SK-N-SH (cell line): ENCODE data around the gene DHRS7C. TPM values are rescaled to one million over a fixed set of nuclear protein-coding genes. Genes with fewer than 3 reads are reported as not detected.

ENCODE experiments used
- CTCF ChIA-PET: fragments of 300-600, 350-600 bp; formaldehyde crosslinking; extraction: SDS; loops from one replicate; lab custom pipeline; 2021; lab: Yijun Ruan, JAX
- POLR2A ChIA-PET: fragments of 350-600 bp; sonication (Branson Sonifier 250); formaldehyde crosslinking; extraction: SDS; loops from one replicate; lab custom pipeline; 2020; ENCODE audit warnings: antibody characterized with exemption, inconsistent platforms; lab: Yijun Ruan, JAX
- DNase-seq: peaks from one replicate; pipeline ENCODE4 v3.0.0; 2012
- H2AFZ ChIP-seq: fragments of 200-600 bp; sonication (generic); 2 replicates; pipeline ENCODE4 v1.8.1; 2016; ENCODE audit warnings: antibody characterized with exemption, mild to moderate bottlenecking, low read depth
- H3F3A ChIP-seq: fragments of 200-600 bp; sonication (generic); replicated peaks from 2 replicates; pipeline ENCODE3; 2016; ENCODE audit warnings: antibody characterized with exemption, mild to moderate bottlenecking; ENCODE audit not compliant: insufficient read depth
- H3K27ac ChIP-seq, 2 experiments: fragments of 200-500 bp in 1 of 2; fragments of 200-600 bp in 1 of 2; sonication (Bioruptor generic) in 1 of 2; sonication (generic), shearing (Covaris generic) in 1 of 2; 2 replicates each; pipeline versions ENCODE4 v1.5.1 to v1.6.1; 2014 to 2016; ENCODE audit warnings: low read depth in 2 of 2, inconsistent platforms in 1 of 2, low read length in 1 of 2, mild to moderate bottlenecking in 1 of 2, mixed read lengths in 1 of 2
- H3K27me3 ChIP-seq: fragments of 200-600 bp; sonication (generic), shearing (Covaris generic); 2 replicates; pipeline ENCODE4 v1.6.1; 2016; ENCODE audit warnings: mixed run types; ENCODE audit not compliant: insufficient read depth
- H3K36me3 ChIP-seq, 2 experiments: fragments of 200-500 bp in 1 of 2; fragments of 200-600 bp in 1 of 2; sonication (Bioruptor generic) in 1 of 2; sonication (generic) in 1 of 2; replicated peaks in 1 of 2; 2 replicates each; pipeline versions ENCODE3 to v1.5.1; 2014 to 2016; ENCODE audit warnings: low read length in 1 of 2, mild to moderate bottlenecking in 1 of 2; ENCODE audit not compliant: insufficient read depth in 2 of 2, control insufficient read depth in 1 of 2
- H3K4me1 ChIP-seq, 2 experiments: fragments of 200-500 bp in 1 of 2; fragments of 200-600 bp in 1 of 2; sonication (Bioruptor generic) in 1 of 2; sonication (generic), shearing (Covaris generic) in 1 of 2; 2 replicates each; pipeline versions ENCODE4 v1.5.1 to v1.6.1; 2014 to 2016; ENCODE audit warnings: low read depth in 1 of 2, low read length in 1 of 2, mixed run types in 1 of 2; ENCODE audit not compliant: insufficient read depth in 2 of 2, control insufficient read depth in 1 of 2
- H3K4me2 ChIP-seq: fragments of 200-600 bp; sonication (generic), shearing (Covaris generic); 2 replicates; pipeline ENCODE4 v1.6.1; 2017; ENCODE audit warnings: mixed run types
- H3K4me3 ChIP-seq, 2 experiments: fragments of 200-500 bp in 1 of 2; fragments of 200-600 bp in 1 of 2; sonication (Bioruptor generic) in 1 of 2; sonication (generic), shearing (Covaris generic) in 1 of 2; 2 replicates each; pipeline versions ENCODE4 v1.5.1 to v1.8.1; 2014 to 2016; ENCODE audit warnings: low read depth in 2 of 2, inconsistent platforms in 1 of 2, low read length in 1 of 2, mild to moderate bottlenecking in 1 of 2, mixed read lengths in 1 of 2, moderate library complexity in 1 of 2
- H3K79me2 ChIP-seq: fragments of 200-600 bp; sonication (generic); 2 replicates; pipeline ENCODE4 v1.8.1; 2017; ENCODE audit warnings: mild to moderate bottlenecking; ENCODE audit not compliant: insufficient read depth
- H3K9ac ChIP-seq: fragments of 200-600 bp; sonication (generic); 2 replicates; pipeline ENCODE4 v1.6.1; 2017; ENCODE audit warnings: mixed run types
- H3K9me2 ChIP-seq: fragments of 200-600 bp; sonication (generic); 2 replicates; pipeline ENCODE4 v1.6.1; 2017; ENCODE audit warnings: mixed run types
- H3K9me3 ChIP-seq: fragments of 200-600 bp; sonication (generic); 2 replicates; pipeline ENCODE4 v1.6.1; 2017; ENCODE audit warnings: mixed run types, mild to moderate bottlenecking, moderate library complexity
- H4K20me1 ChIP-seq: fragments of 200-600 bp; sonication (generic); 2 replicates; pipeline ENCODE4 v1.6.1; 2017; ENCODE audit warnings: mild to moderate bottlenecking, mixed run types; ENCODE audit not compliant: insufficient read depth
- CTCF ChIP-seq: fragments of 200-600 bp; sonication (generic); IDR thresholded peaks from 2 replicates; pipeline ENCODE4 v1.6.1; 2017; ENCODE audit warnings: antibody characterized with exemption, mild to moderate bottlenecking, moderate library complexity
- ELF1 ChIP-seq: IDR thresholded peaks from 2 replicates; pipeline ENCODE4 v1.4.0; 2012
- EP300 ChIP-seq, 2 experiments: IDR thresholded peaks; 2 replicates each; pipeline versions ENCODE4 v1.4.0 to v1.6.1; 2012; ENCODE audit warnings: borderline replicate concordance in 1 of 2, low read depth in 1 of 2, low read length in 1 of 2
- EZH2phosphoT487 ChIP-seq: fragments of 200-600 bp; sonication (generic); IDR thresholded peaks from 2 replicates; pipeline ENCODE4 v1.6.1; 2017; ENCODE audit warnings: low read depth, mixed run types, mild to moderate bottlenecking, antibody characterized with exemption, moderate library complexity, borderline replicate concordance
- FOXM1 ChIP-seq: IDR thresholded peaks from 2 replicates; pipeline ENCODE4 v1.4.0; 2012; ENCODE audit warnings: low read depth, mild to moderate bottlenecking
- GABPA ChIP-seq: IDR thresholded peaks from 2 replicates; pipeline ENCODE4 v1.4.0; 2012; ENCODE audit warnings: low read depth, mild to moderate bottlenecking
- MAX ChIP-seq: IDR thresholded peaks from 2 replicates; pipeline ENCODE4 v1.4.0; 2012; ENCODE audit warnings: low read depth
- MEF2A ChIP-seq: IDR thresholded peaks from 2 replicates; pipeline ENCODE4 v1.4.0; 2012; ENCODE audit warnings: low read depth, borderline replicate concordance
- NFIC ChIP-seq: IDR thresholded peaks from 2 replicates; pipeline ENCODE4 v1.4.0; 2012; ENCODE audit warnings: borderline replicate concordance
- NRF1 ChIP-seq: IDR thresholded peaks from 2 replicates; pipeline ENCODE4 v1.6.1; 2012; ENCODE audit warnings: low read depth, mild to moderate bottlenecking, low read length
- PBX3 ChIP-seq: IDR thresholded peaks from 2 replicates; pipeline ENCODE4; 2012
- POLR2AphosphoS5 ChIP-seq: IDR thresholded peaks from 2 replicates; pipeline ENCODE4 v1.6.1; 2012; ENCODE audit warnings: low read depth, low read length
- RAD21 ChIP-seq: IDR thresholded peaks from 2 replicates; pipeline ENCODE4 v1.6.1; 2012; ENCODE audit warnings: mild to moderate bottlenecking, low read length
- RCOR1 ChIP-seq: fragments of 150-350 bp; IDR thresholded peaks from 2 replicates; pipeline ENCODE4 v1.6.1; 2017; ENCODE audit warnings: antibody characterized with exemption, low read length
- REST ChIP-seq: IDR thresholded peaks from 2 replicates; pipeline ENCODE4 v1.6.1; 2012; ENCODE audit warnings: mild to moderate bottlenecking, low read depth, low read length, moderate library complexity
- RFX5 ChIP-seq: IDR thresholded peaks from 2 replicates; pipeline ENCODE4 v1.6.1; 2012; ENCODE audit warnings: mild to moderate bottlenecking, improper control_type of control experiment, low read length
- RXRA ChIP-seq: IDR thresholded peaks from 2 replicates; pipeline ENCODE4 v1.4.0; 2012; ENCODE audit warnings: low read depth, mild to moderate bottlenecking, borderline replicate concordance
- TCF12 ChIP-seq: IDR thresholded peaks from 2 replicates; pipeline ENCODE4 v1.4.0; 2012
- YY1 ChIP-seq: IDR thresholded peaks from 2 replicates; pipeline ENCODE4 v1.4.0; 2012; ENCODE audit warnings: low read depth, mild to moderate bottlenecking
- WGBS: methylation state at CpG from one replicate; pipeline ENCODE4 v1.1.6; 2017; ENCODE audit warnings: low lambda C conversion rate; 5-methylcytosine and 5-hydroxymethylcytosine counted together
- polyA plus RNA-seq, 3 experiments: library from polyadenylated mRNA; depleted of rRNA; stranded (reverse); fragments of >200 nt; gene quantifications; 2 replicates each; pipeline ENCODE4 v1.2.3, GENCODE V29; 2012

Gene DHRS7C
- polyA plus RNA-seq, 1 of the 3 experiments (the other 2 are of a cell fraction), result not detected

GRCh38 chr17:9805769-9806168, 14.4 kb upstream of the DHRS7C start:
- WGBS, result 6% methylated on average over 4 of the region's 4 CpGs
- Histone ChIP-seq H2AFZ (no peak overlapping the region), H3K4me2 (no peak overlapping the region), H3K27ac (no peak overlapping the region), H3K9me3 (no peaks in the 10 kb centered on the region), H4K20me1 (no peaks in the 10 kb centered on the region)
- CTCF ChIA-PET, result no interaction called here
- no peak for TF ChIP-seq RCOR1
- TF ChIP-seq PBX3, result no peak
- TF ChIP-seq CTCF, result no peak
- no peak for TF ChIP-seq RXRA
- TF ChIP-seq POLR2AphosphoS5, result no peak
- no peak for TF ChIP-seq MAX
- TF ChIP-seq FOXM1, result no peak
- TF ChIP-seq NRF1, result no peak
- TF ChIP-seq REST, result no peak
- TF ChIP-seq EP300 (IDR thresholded peaks at IDR 0.05; ENCODE audit: borderline replicate concordance in 1 of 2, low read depth in 1 of 2, low read length in 1 of 2), result no peak
- TF ChIP-seq MEF2A, result no peak
- TF ChIP-seq, all 33 proteins: peak for 0
- no peak for DNase-seq
- peaks cover 7% of the 10 kb centered on the region; the same call in 1 of the 2 replicates for H3K27me3 ChIP-seq
- H3K9me2 ChIP-seq, result no peaks in the 10 kb centered on the region
- H3K36me3 ChIP-seq, result no peaks in the 10 kb centered on the region
- no peaks in the 10 kb centered on the region for H3F3A ChIP-seq
- no peak overlapping the region for H3K9ac ChIP-seq
- H3K4me3 ChIP-seq, result no peak overlapping the region
- H3K79me2 ChIP-seq, result no peaks in the 10 kb centered on the region
- POLR2A ChIA-PET, result no interaction called here
- H3K4me1 ChIP-seq, result no peaks in the 10 kb centered on the region

- H3K79me2 ChIP-seq, result no peaks in the 10 kb centered on the region
- no peak for DNase-seq
- ChIA-PET POLR2A (no interaction called here), CTCF (no interaction called here)
- H3F3A ChIP-seq, result no peaks in the 10 kb centered on the region
- 6% methylated on average over 4 of the region's 4 CpGs for WGBS
- H3K9me2 ChIP-seq, result no peaks in the 10 kb centered on the region
- H4K20me1 ChIP-seq, result no peaks in the 10 kb centered on the region
- no peaks in the 10 kb centered on the region for H3K36me3 ChIP-seq
- no peak overlapping the region for H2AFZ ChIP-seq
- H3K4me2 ChIP-seq, result no peak overlapping the region
- peaks cover 7% of the 10 kb centered on the region; the same call in 1 of the 2 replicates for H3K27me3 ChIP-seq
- no peak overlapping the region for H3K4me3 ChIP-seq
- no peak overlapping the region for H3K9ac ChIP-seq
- no peaks in the 10 kb centered on the region for H3K9me3 ChIP-seq
- H3K27ac ChIP-seq, result no peak overlapping the region
- H3K4me1 ChIP-seq, result no peaks in the 10 kb centered on the region
- no peak for TF ChIP-seq ELF1
- no peak for TF ChIP-seq EZH2phosphoT487
- no peak for TF ChIP-seq POLR2AphosphoS5
- TF ChIP-seq RXRA, result no peak
- no peak for TF ChIP-seq GABPA
- TF ChIP-seq NRF1, result no peak
- no peak for TF ChIP-seq RFX5
- no peak for TF ChIP-seq TCF12
- no peak for TF ChIP-seq NFIC
- no peak for TF ChIP-seq YY1
- TF ChIP-seq RAD21, result no peak
- TF ChIP-seq PBX3, result no peak
- no peak for TF ChIP-seq EP300 (IDR thresholded peaks at IDR 0.05; ENCODE audit: borderline replicate concordance in 1 of 2, low read depth in 1 of 2, low read length in 1 of 2)
- no peak for TF ChIP-seq RCOR1
Measured at GRCh38 chr17:9802697-9803096, 11.3 kb upstream of the DHRS7C start.
